ENCODE measurements around the gene SLC1A4.

GRCh38 chr2:64987001-64987955 is 1.9 kb upstream of the SLC1A4 start:
- no peak for TF ChIP-seq POLR2A (IDR thresholded peaks at IDR 0.05)
- TF ChIP-seq CTCF (IDR thresholded peaks at IDR 0.05), result no peak
- TF ChIP-seq EP300 (IDR thresholded peaks at IDR 0.05), result no peak
